ENCODE results near the gene ITGAD. TPM values are rescaled to one million over a fixed set of nuclear protein-coding genes. Genes with fewer than 3 reads are reported as not detected.

ITGAD gene
- total RNA-seq, 2 donors from 2014 or later = not detected

- ATAC-seq (no peak), DNase-seq (ENCODE audit: low spot score in 2 of 2) (no peak)
- Mint-ChIP-seq H3K27ac (no peak overlapping the region), H3K9me3 (no peaks in the 10 kb centered on the region), H3K36me3 (no peaks in the 10 kb centered on the region)
Measured at GRCh38 chr16:31471241-31471874, 78.2 kb downstream of the ITGAD start.

GRCh38 chr16:31471875-31472708 lies 79.0 kb downstream of the ITGAD start, which contains the start of gene TGFB1I1:
Gene TGFB1I1, plus strand, starts transcription at chr16:31472152. Its CDS starts 37 bp downstream, at chr16:31472189.
- H3K36me3 Mint-ChIP-seq = no peaks in the 10 kb centered on the region
- H3K27ac Mint-ChIP-seq = peak within 1 kb of the TSS in 1 of 2 donors; percentile 22
- ATAC-seq (peak in 1 of 2 donors; percentile 10), DNase-seq (ENCODE audit: low spot score in 2 of 2) (no peak)
- H3K9me3 Mint-ChIP-seq = no peaks in the 10 kb centered on the region

GRCh38 chr16:31472709-31473203 lies 79.6 kb downstream of the ITGAD start:
- peak in 1 of 2 donors; percentile 63 for DNase-seq (ENCODE audit: low spot score in 2 of 2)
- Mint-ChIP-seq H3K27ac (peak overlapping the region in 1 of 2 donors; percentile 22), H3K9me3 (no peaks in the 10 kb centered on the region)

GRCh38 chr16:31473264-31473984 lies 80.3 kb downstream of the ITGAD start:
- Mint-ChIP-seq H3K9me3 (no peaks in the 10 kb centered on the region), H3K36me3 (no peaks in the 10 kb centered on the region), H3K27ac (no peak overlapping the region)
- DNase-seq (ENCODE audit: low spot score in 2 of 2) (no peak), ATAC-seq (no peak)

More at GRCh38 chr16:31472709-31473203, 79.6 kb downstream of the ITGAD start:
- H3K36me3 Mint-ChIP-seq = no peaks in the 10 kb centered on the region
- peak; percentile 7 to 64 for ATAC-seq

- ATAC-seq = no peak
- no peak for DNase-seq (ENCODE audit: low spot score in 2 of 2)
- Mint-ChIP-seq H3K27ac (no peak overlapping the region), H3K36me3 (no peaks in the 10 kb centered on the region), H3K9me3 (no peaks in the 10 kb centered on the region)
Measured at GRCh38 chr16:31474173-31474714, 81.1 kb downstream of the ITGAD start.

- no peak for ATAC-seq
- H3K36me3 Mint-ChIP-seq = no peaks in the 10 kb centered on the region
Measured at GRCh38 chr16:31474773-31475738, 81.9 kb downstream of the ITGAD start.

GRCh38 chr16:31475946-31476302 lies 82.8 kb downstream of the ITGAD start:
- H3K27ac Mint-ChIP-seq = no peak overlapping the region
- no peaks in the 10 kb centered on the region for H3K9me3 Mint-ChIP-seq
- H3K36me3 Mint-ChIP-seq = no peaks in the 10 kb centered on the region
- DNase-seq (ENCODE audit: low spot score in 2 of 2) (no peak), ATAC-seq (no peak)

More at GRCh38 chr16:31474773-31475738, 81.9 kb downstream of the ITGAD start:
- Mint-ChIP-seq H3K9me3 (no peaks in the 10 kb centered on the region), H3K27ac (no peak overlapping the region)
- no peak for DNase-seq (ENCODE audit: low spot score in 2 of 2)

Other genes with a start within 250 kb of the ITGAD start
- gene PRSS36, start 243.3 kb upstream of the ITGAD start, total RNA-seq = 1 to 10 TPM; 1.0 to 1.1 TPM
- 100 to 1,000 TPM; 486 to 763 TPM for gene FUS, start 213.2 kb upstream of the ITGAD start, total RNA-seq
- gene PYCARD, start 190.6 kb upstream of the ITGAD start, total RNA-seq = 10 to 100 TPM in 1 of 2 donors, 1 to 10 TPM in 1; 1.2 to 19.7 TPM
- gene TRIM72, start 179.2 kb upstream of the ITGAD start, total RNA-seq = under 1 TPM; 0.06 to 0.09 TPM
- not detected for gene PYDC1, start 176.2 kb upstream of the ITGAD start, total RNA-seq
- gene ITGAM, start 133.4 kb upstream of the ITGAD start, total RNA-seq = 1 to 10 TPM; 1.5 to 5.5 TPM
- gene ITGAX, start 38.2 kb upstream of the ITGAD start, total RNA-seq = 10 to 100 TPM in 1 of 2 donors, 1 to 10 TPM in 1; 7.3 to 19.1 TPM
- gene COX6A2, start 35.0 kb downstream of the ITGAD start, total RNA-seq = not detected
- gene ZNF843, start 49.5 kb downstream of the ITGAD start, total RNA-seq = under 1 TPM; 0.12 to 0.18 TPM
- gene ARMC5, start 66.2 kb downstream of the ITGAD start, total RNA-seq = 1 to 10 TPM; 8.6 to 9.2 TPM
- 1 to 10 TPM in 1 of 2 donors, under 1 TPM in 1; 0.73 to 4.0 TPM for gene TGFB1I1, start 78.8 kb downstream of the ITGAD start, total RNA-seq
- gene SLC5A2, start 89.8 kb downstream of the ITGAD start, total RNA-seq = under 1 TPM; 0.31 to 0.91 TPM
- 10 to 100 TPM; 22.8 to 35.6 TPM for gene RUSF1, start 115.1 kb downstream of the ITGAD start, total RNA-seq
- gene AHSP, start 134.6 kb downstream of the ITGAD start, total RNA-seq = not detected

Measured in activated naive CD4-positive, alpha-beta T cell treated with anti-CD3 and anti-CD28 coated beads, Interleukin-2, amount 50 U/mL, for 72 hours (primary cell).